HepG2 (cell line): ENCODE data around the gene NKAIN2. TPM values are rescaled to one million over a fixed set of nuclear protein-coding genes. Genes with fewer than 3 reads are reported as not detected.

Experiments
- ATAC-seq: fragments of 200-7000 bp; cut with Tn5 transposase; 3 replicates; pipeline ENCODE4 v1.9.1; 2020; ENCODE audit warnings: mild to moderate bottlenecking, moderate library complexity
- BruUV-seq: library from RNA; stranded (reverse); fragments of 400-500 nt; replicated peaks from 2 replicates; lab custom pipeline; 2021; lab: Mats Ljungman, UMichigan
- CTCF ChIA-PET: fragments of 300-600 bp; formaldehyde crosslinking; extraction: SDS; loops from one replicate; lab custom pipeline; 2021; ENCODE audit warnings: low total read pairs, inconsistent platforms, low intra/inter-chr PET ratio; lab: Yijun Ruan, JAX
- POLR2A ChIA-PET: fragments of 350-600 bp; sonication (Branson Sonifier 250); formaldehyde crosslinking; loops from one replicate; lab custom pipeline; 2020; ENCODE audit warnings: antibody characterized with exemption, inconsistent platforms; lab: Yijun Ruan, JAX
- DNase-seq: peaks from one replicate; pipeline ENCODE4 v3.0.0-alpha.2; 2015; ENCODE audit warnings: low spot score
- FAIRE-seq: peaks from 3 replicates; lab custom pipeline; 2011; peaks lifted over from hg19 to GRCh38; lab: Jason Lieb, UNC
- H2AFZ ChIP-seq: one replicate; pipeline ENCODE4 v1.6.1; 2011; ENCODE audit warnings: low read length, inconsistent platforms
- H3K27ac ChIP-seq: fragments of 300-600 bp; 3 replicates; pipeline ENCODE4 v1.8.0; 2011; ENCODE audit warnings: mixed run types, mild to moderate bottlenecking, mixed read lengths, low read length, inconsistent platforms; ENCODE audit not compliant: insufficient read depth; ENCODE audit errors: extremely low read length
- H3K27me3 ChIP-seq, 2 experiments: fragments of 200-600 bp in 1 of 2; 2 replicates in 1 of 2; 3 replicates in 1 of 2; pipeline versions ENCODE4 v1.6.0 to v1.8.0; 2011; ENCODE audit warnings: low read length in 2 of 2, mild to moderate bottlenecking in 2 of 2, moderate library complexity in 2 of 2, inconsistent platforms in 1 of 2; ENCODE audit not compliant: insufficient read depth in 2 of 2, control insufficient read depth in 1 of 2
- H3K36me3 ChIP-seq, 2 experiments: fragments of 200-600 bp in 1 of 2; replicated peaks in 1 of 2; 2 replicates in 1 of 2; 3 replicates in 1 of 2; pipeline versions ENCODE4 v1.5.1 to v1.8.0; 2011; ENCODE audit warnings: low read length in 2 of 2, inconsistent platforms in 1 of 2; ENCODE audit not compliant: insufficient read depth in 2 of 2, control insufficient read depth in 1 of 2
- H3K4me1 ChIP-seq: 2 replicates; pipeline ENCODE4 v1.5.1; 2012; ENCODE audit warnings: low read length, inconsistent platforms; ENCODE audit not compliant: insufficient read depth
- H3K4me2 ChIP-seq: 2 replicates; pipeline ENCODE4 v1.6.0; 2011; ENCODE audit warnings: low read depth, low read length, inconsistent platforms
- H3K4me3 ChIP-seq, 3 experiments: fragments of 200-600 bp in 1 of 3; sonication (generic), shearing (Covaris generic) in 1 of 3; replicated peaks in 1 of 3; 2 replicates each; pipeline ENCODE4 v1.5.1; 2011 to 2016; ENCODE audit warnings: low read length in 3 of 3, inconsistent platforms in 2 of 3, low read depth in 2 of 3, mild to moderate bottlenecking in 2 of 3, control low read depth in 1 of 3, mixed read lengths in 1 of 3; ENCODE audit not compliant: insufficient read depth in 1 of 3
- H3K79me2 ChIP-seq: one replicate; pipeline ENCODE4 v1.6.1; 2011; ENCODE audit warnings: low read length, inconsistent platforms; ENCODE audit not compliant: insufficient read depth
- H3K9ac ChIP-seq: 2 replicates; pipeline ENCODE4 v1.6.0; 2011; ENCODE audit warnings: mild to moderate bottlenecking, low read depth, low read length, inconsistent platforms; ENCODE audit not compliant: insufficient read depth
- H3K9me3 ChIP-seq: 2 replicates; pipeline ENCODE4 v1.5.1; 2012; ENCODE audit warnings: mild to moderate bottlenecking, low read length
- H4K20me1 ChIP-seq: 2 replicates; pipeline ENCODE4 v1.6.0; 2011; ENCODE audit warnings: inconsistent platforms, mild to moderate bottlenecking, low read length, moderate library complexity; ENCODE audit not compliant: insufficient read depth
- MAFF ChIP-seq: IDR thresholded peaks from 2 replicates; pipeline ENCODE4 v1.6.1; 2011; ENCODE audit warnings: low read depth, low read length, improper control_type of control experiment
- MAFK ChIP-seq, 2 experiments: IDR thresholded peaks in 1 of 2; conservative IDR thresholded peaks in 1 of 2; 2 replicates each; pipeline ENCODE4 v1.6.1; 2011; ENCODE audit warnings: improper control_type of control experiment in 2 of 2, low read length in 2 of 2
- PTBP1 ChIP-seq: fragments of 200-400 bp; formaldehyde crosslinking; IDR thresholded peaks from 2 replicates; pipeline ENCODE4 v1.6.1; 2018; ENCODE audit warnings: low read length, low read depth; ENCODE audit not compliant: poor library complexity, severe bottlenecking
- TFAP4 ChIP-seq: sonication (generic); IDR thresholded peaks from 2 replicates; pipeline ENCODE4 v1.6.1; 2016; ENCODE audit warnings: low read depth, borderline replicate concordance
- ZNF629 ChIP-seq: sonication (generic); formaldehyde crosslinking; conservative IDR thresholded peaks from 2 replicates; pipeline ENCODE4 v1.5.0; 2020; ENCODE audit warnings: missing genetic modification reagents
- ZNF660 ChIP-seq: sonication (generic); formaldehyde crosslinking; IDR thresholded peaks from 2 replicates; pipeline ENCODE4 v1.5.1; 2020; ENCODE audit warnings: mild to moderate bottlenecking, low read depth, missing genetic modification reagents, borderline replicate concordance
- ZSCAN31 ChIP-seq: sonication (generic); formaldehyde crosslinking; IDR thresholded peaks from 2 replicates; pipeline ENCODE4 v1.5.0; 2020; ENCODE audit warnings: low read depth, mild to moderate bottlenecking, missing genetic modification reagents
- WGBS: methylation state at CpG from one replicate; pipeline ENCODE4 v1.1.6; 2017; ENCODE audit warnings: low lambda C conversion rate; 5-methylcytosine and 5-hydroxymethylcytosine counted together
- in situ Hi-C: cut with HindIII; loops from 2 replicates; pipeline ENCODE4 v1.10.0; 2017; ENCODE audit warnings: low pct_unique_long_range_greater_than_20kb; ENCODE audit not compliant: extremely low pct_ligation_motif_present
- intact Hi-C: fragments of 100-400 bp; cut with micrococcal nuclease; formaldehyde crosslinking; loops from one replicate; pipeline ENCODE4 v1.10.0; 2022; ENCODE audit not compliant: unreplicated experiment
- polyA plus RNA-seq, 8 experiments: library from polyadenylated mRNA; depleted of rRNA in 3 of 8; stranded (reverse) in 7 of 8; unstranded in 1 of 8; fragments of >200 nt; fragmentation: Illumina TruSeq in 4 of 8; extraction: Trizol in 4 of 8; gene quantifications; 2 replicates each; pipeline versions ENCODE4 v1.2.1 to v1.2.3, GENCODE V29; 2011 to 2016; ENCODE audit warnings: low read depth in 4 of 8, missing spikeins in 1 of 8, mixed read lengths in 1 of 8; ENCODE audit not compliant: insufficient read depth in 1 of 8
- total RNA-seq, 5 experiments: library from RNA; depleted of rRNA; stranded (reverse); fragments of >200 nt; fragmentation: Illumina TruSeq; extraction: Trizol; gene quantifications; 2 replicates each; pipeline ENCODE4 v1.2.3, GENCODE V29; 2016; ENCODE audit warnings: low read depth in 1 of 5

Gene NKAIN2
- total and polyA plus RNA-seq, 2 of the 13 experiments (the other 11 are each of a cell fraction or from before 2014, with no cell fraction given) = not detected

- FAIRE-seq (no peak), ATAC-seq (no peak), DNase-seq (no peak)
- no peaks in the 10 kb centered on the region for H4K20me1 ChIP-seq
- H3K4me3 ChIP-seq = no peak overlapping the region
- BruUV-seq = no TSS peak
- H3K9me3 ChIP-seq = no peaks in the 10 kb centered on the region
- intact Hi-C loops (no loop called here), in situ Hi-C loops (no loop called here)
- no peak for TF ChIP-seq TFAP4
- no peak for TF ChIP-seq ZNF660 (CRISPR knock-in tag)
- TF ChIP-seq MAFF = peak; percentile 79
- TF ChIP-seq MAFK (conservative IDR thresholded peaks at IDR 0.05 in 1 of 2, IDR thresholded peaks at IDR 0.05 in 1 of 2; ENCODE audit: low read length in 2 of 2) = peak; percentile 73 to 88; a peak in 3 of 4 replicates
- TF ChIP-seq PTBP1 = no peak
- ChIA-PET CTCF (no interaction called here), POLR2A (no interaction called here)
- H3K4me1 ChIP-seq = no peaks in the 10 kb centered on the region
- H3K27ac ChIP-seq = no peak overlapping the region
- H3K36me3 ChIP-seq = no peaks in the 10 kb centered on the region
- WGBS = 2% methylated on average over 3 of the region's 3 CpGs
- no peaks in the 10 kb centered on the region for H3K27me3 ChIP-seq
- H3K4me2 ChIP-seq = no peak overlapping the region
- H3K9ac ChIP-seq = no peak overlapping the region
- no peak overlapping the region for H2AFZ ChIP-seq
- no peaks in the 10 kb centered on the region for H3K79me2 ChIP-seq
These were observed 967.1 kb downstream of the NKAIN2 start for GRCh38 chr6:124770784-124771183.

- ChIA-PET CTCF (no interaction called here), POLR2A (no interaction called here)
- Histone ChIP-seq H3K9ac (no peak overlapping the region), H2AFZ (no peak overlapping the region), H3K4me1 (no peaks in the 10 kb centered on the region), H3K27me3 (no peaks in the 10 kb centered on the region), H3K9me3 (no peaks in the 10 kb centered on the region), H3K36me3 (no peaks in the 10 kb centered on the region), H3K27ac (no peak overlapping the region), H3K79me2 (no peaks in the 10 kb centered on the region), H3K4me2 (no peak overlapping the region), H3K4me3 (no peak overlapping the region), H4K20me1 (no peaks in the 10 kb centered on the region)
- in situ Hi-C loops (no loop called here), intact Hi-C loops (no loop called here)
- BruUV-seq = no TSS peak
- WGBS = 1% methylated on average over 3 of the region's 3 CpGs
- no peak for DNase-seq
- no peak for ATAC-seq
- no peak for FAIRE-seq
- TF ChIP-seq ZNF629 = 0 out of 2 replicates have a peak, but pooled peaks have one; percentile 17
- TF ChIP-seq ZSCAN31 (CRISPR knock-in tag) = no peak
These were observed 969.2 kb downstream of the NKAIN2 start for GRCh38 chr6:124772733-124773319.
